Pancreas (tissue), 10 donors: ENCODE data around the gene TSPYL1. TPM values are rescaled to one million over a fixed set of nuclear protein-coding genes. Genes with fewer than 3 reads are reported as not detected.
A peak's percentile ranks its signal among the peaks of the same experiment; 100 is the strongest.

Experiments used
- ATAC-seq, 4 donors: fragments of 200-7000 bp; cut with Tn5 transposase; one replicate each; pipeline versions ENCODE4 v1.8.0 to v1.9.1; 2020; ENCODE audit warnings: mild to moderate bottlenecking in 4 of 4, moderate library complexity in 4 of 4
- DNase-seq, 6 donors: peaks; one replicate each; pipeline ENCODE4 v3.0.0-alpha.2; 2020
- FAIRE-seq: peaks from 2 replicates; lab custom pipeline; 2012; peaks lifted over from hg19 to GRCh38; lab: Jason Lieb, UNC
- H3K27ac ChIP-seq, 4 donors: fragments of 200-600 bp; sonication (generic); 1 replicate in 3 of 4; 2 replicates in 1 of 4; pipeline versions ENCODE4 v1.5.0 to v1.8.0; 2020
- H3K27me3 ChIP-seq, 4 donors: fragments of 200-600 bp; one replicate each; pipeline ENCODE4 v1.8.0; 2021
- H3K36me3 ChIP-seq, 3 donors: fragments of 200-600 bp; sonication (generic) in 1 of 3; one replicate each; pipeline versions ENCODE4 v1.5.0 to v1.8.0; 2020 to 2021
- H3K4me1 ChIP-seq, 3 donors: fragments of 200-600 bp; one replicate each; pipeline ENCODE4 v1.8.0; 2021
- H3K4me3 ChIP-seq, 4 donors: fragments of 200-600 bp; sonication (generic) in 2 of 4; one replicate each; pipeline versions ENCODE4 v1.5.0 to v1.8.0; 2020 to 2021
- H3K9me3 ChIP-seq, 4 donors: fragments of 200-600 bp; one replicate each; pipeline ENCODE4 v1.8.0; 2021
- WGBS, 2 donors: extraction: QIAGEN DNeasy Blood & Tissue Kit; methylation state at CpG; one replicate each; pipeline ENCODE4 v1.1.7; 2013; 5-methylcytosine and 5-hydroxymethylcytosine counted together
- intact Hi-C, 3 donors: fragments of 100-400 bp; cut with DNase I; formaldehyde crosslinking; loops; one replicate each; pipeline versions ENCODE4 v1.11.1 to v1.14.2; 2022
- polyA plus RNA-seq, 2 donors: library from polyadenylated mRNA; stranded (reverse); fragments of 200-250 nt; gene quantifications; one replicate each; pipeline ENCODE4 v1.2.3, GENCODE V29; 2013
- total RNA-seq, 6 donors: library from RNA; stranded (reverse); fragmentation: NEBNext Ultra II Directional in 4 of 6; extraction: Animal tissue kit (Norgen Biotek cat#: 25700) in 4 of 6; gene quantifications; one replicate each; pipeline versions ENCODE4 v1.2.1 to v1.2.4, GENCODE V29; 2021 to 2023
- TF ChIP-seq, protein P1 (sequence below), 4 donors: fragments of 200-600 bp; sonication (generic) in 3 of 4; IDR thresholded peaks; one replicate each; pipeline versions ENCODE4 v1.5.0 to v1.8.0; 2021; ENCODE audit warnings: antibody characterized with exemption in 4 of 4
- donor health status: healthy with polysubstance abuse.
- donor health status: DM: no; HTN: no; CAD: no; lungs with moderate emphysema.
- donor health status: DM: no; HTN: no; CAD: no.
- donor health status: control.
- donor health status: control.
- donor health status: Bipolar disorder and iron deficiency.
- donor health status: DM: yes; HTN: yes; CAD: no.
- donor health status: DM: no; HTN: no; CAD: no.
- donor health status: DM: no; HTN: no; CAD: no.
- donor health status: DM: yes; HTN: yes; CAD: no.

TSPYL1 gene
- total and polyA plus RNA-seq, 8 donors: 11.9 to 50.3 (median 37.2) TPM

DNA sequence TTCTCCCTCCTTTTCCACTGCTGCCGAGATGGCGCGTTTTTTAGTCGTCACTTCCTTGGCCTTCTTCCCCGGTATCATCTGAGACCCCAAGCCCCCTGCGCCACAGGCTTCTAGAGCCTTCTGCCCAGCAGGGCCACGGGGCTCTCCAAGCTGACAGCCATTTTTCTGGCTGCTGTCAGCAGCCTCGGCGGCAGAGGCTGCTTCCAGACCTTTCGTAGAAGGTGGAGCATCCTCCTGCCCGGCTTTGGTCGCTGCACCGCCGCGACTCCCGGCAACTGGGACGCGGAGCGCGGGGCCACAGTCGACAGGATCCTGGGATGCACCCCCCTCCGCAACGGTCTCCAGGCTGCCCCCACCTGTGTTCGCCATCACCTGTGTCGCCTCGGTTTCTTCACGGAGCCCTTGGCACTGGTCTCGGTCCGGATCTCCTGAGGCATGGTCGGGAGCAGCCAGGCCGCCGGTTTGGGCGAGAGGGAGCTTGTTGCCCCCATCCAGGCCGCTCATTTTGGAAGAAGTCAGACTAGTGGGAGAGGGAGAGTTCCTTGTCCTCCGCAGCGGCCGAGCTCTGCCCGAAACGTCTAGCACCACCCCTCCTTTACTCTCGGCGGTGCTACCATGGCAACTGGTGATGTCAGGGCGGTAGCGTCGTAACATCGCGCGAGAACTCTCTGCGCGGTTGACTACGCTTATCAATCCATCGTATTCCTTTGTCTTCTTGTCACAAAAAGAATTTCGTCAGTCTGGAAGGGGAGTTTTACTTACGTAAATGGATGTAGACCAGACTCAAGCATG, 26.0 kb downstream of the TSPYL1 start, which contains the start of gene TSPYL4:
Gene TSPYL4 (minus strand): TSS at position 571 of the 792 bp plus-strand sequence. CDS start 67 bp downstream, at position 504.
- DNase-seq: peak; percentile 89 to 94 (median 91)
- Histone ChIP-seq H3K4me1 (peaks cover 8 to 45% (median 29%) of the 10 kb centered on the region in 3 donors), H3K27me3 (no peaks in the 10 kb centered on the region), H3K9me3 (no peaks in the 10 kb centered on the region), H3K4me3 (peak within 1 kb of the TSS; percentile 78 to 98 (median 93)), H3K27ac (peak within 1 kb of the TSS; percentile 70 to 91 (median 78)), H3K36me3 (no peaks in the 10 kb centered on the region)
- peak; percentile 17 for FAIRE-seq
- ATAC-seq: peak; percentile 97 to 99 (median 98)
- WGBS, 2 donors: 0% methylated on average over 53 of the region's 53 CpGs
- intact Hi-C loops: no loop called here
- TF ChIP-seq, protein P1, sequence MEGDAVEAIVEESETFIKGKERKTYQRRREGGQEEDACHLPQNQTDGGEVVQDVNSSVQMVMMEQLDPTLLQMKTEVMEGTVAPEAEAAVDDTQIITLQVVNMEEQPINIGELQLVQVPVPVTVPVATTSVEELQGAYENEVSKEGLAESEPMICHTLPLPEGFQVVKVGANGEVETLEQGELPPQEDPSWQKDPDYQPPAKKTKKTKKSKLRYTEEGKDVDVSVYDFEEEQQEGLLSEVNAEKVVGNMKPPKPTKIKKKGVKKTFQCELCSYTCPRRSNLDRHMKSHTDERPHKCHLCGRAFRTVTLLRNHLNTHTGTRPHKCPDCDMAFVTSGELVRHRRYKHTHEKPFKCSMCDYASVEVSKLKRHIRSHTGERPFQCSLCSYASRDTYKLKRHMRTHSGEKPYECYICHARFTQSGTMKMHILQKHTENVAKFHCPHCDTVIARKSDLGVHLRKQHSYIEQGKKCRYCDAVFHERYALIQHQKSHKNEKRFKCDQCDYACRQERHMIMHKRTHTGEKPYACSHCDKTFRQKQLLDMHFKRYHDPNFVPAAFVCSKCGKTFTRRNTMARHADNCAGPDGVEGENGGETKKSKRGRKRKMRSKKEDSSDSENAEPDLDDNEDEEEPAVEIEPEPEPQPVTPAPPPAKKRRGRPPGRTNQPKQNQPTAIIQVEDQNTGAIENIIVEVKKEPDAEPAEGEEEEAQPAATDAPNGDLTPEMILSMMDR (IDR thresholded peaks at IDR 0.05): no peak

DNA sequence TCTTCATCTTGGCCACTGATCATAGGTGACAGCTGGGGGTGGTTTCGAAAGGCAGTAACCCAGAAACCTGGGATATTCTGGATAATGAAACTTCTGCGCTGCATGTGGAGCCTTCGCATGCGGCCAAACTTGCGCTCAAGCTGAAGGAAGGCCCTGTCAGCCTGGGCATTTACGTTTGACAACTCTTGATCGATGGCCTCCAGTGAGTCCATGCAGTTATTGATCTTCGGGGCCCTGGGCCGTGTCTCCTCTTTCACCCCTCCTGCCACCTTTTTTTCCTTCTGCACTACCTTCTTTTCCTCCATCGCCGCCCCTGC, 26.6 kb downstream of the TSPYL1 start:
- peak overlapping the region; percentile 70 to 91 (median 78) for H3K27ac ChIP-seq
- peaks cover 8 to 45% (median 29%) of the 10 kb centered on the region in 3 donors for H3K4me1 ChIP-seq
- intact Hi-C loops: no loop called here
- TF ChIP-seq, protein P1 (IDR thresholded peaks at IDR 0.05): no peak
- peak; percentile 17 to 40 (median 22) for ATAC-seq
- no peak for FAIRE-seq
- H3K27me3 ChIP-seq: no peaks in the 10 kb centered on the region
- no peak for DNase-seq
- peak overlapping the region; percentile 78 to 98 (median 93) for H3K4me3 ChIP-seq
- WGBS, 2 donors: 7% methylated on average over 11 of the region's 11 CpGs
- no peaks in the 10 kb centered on the region for H3K36me3 ChIP-seq
- no peaks in the 10 kb centered on the region for H3K9me3 ChIP-seq

DNA sequence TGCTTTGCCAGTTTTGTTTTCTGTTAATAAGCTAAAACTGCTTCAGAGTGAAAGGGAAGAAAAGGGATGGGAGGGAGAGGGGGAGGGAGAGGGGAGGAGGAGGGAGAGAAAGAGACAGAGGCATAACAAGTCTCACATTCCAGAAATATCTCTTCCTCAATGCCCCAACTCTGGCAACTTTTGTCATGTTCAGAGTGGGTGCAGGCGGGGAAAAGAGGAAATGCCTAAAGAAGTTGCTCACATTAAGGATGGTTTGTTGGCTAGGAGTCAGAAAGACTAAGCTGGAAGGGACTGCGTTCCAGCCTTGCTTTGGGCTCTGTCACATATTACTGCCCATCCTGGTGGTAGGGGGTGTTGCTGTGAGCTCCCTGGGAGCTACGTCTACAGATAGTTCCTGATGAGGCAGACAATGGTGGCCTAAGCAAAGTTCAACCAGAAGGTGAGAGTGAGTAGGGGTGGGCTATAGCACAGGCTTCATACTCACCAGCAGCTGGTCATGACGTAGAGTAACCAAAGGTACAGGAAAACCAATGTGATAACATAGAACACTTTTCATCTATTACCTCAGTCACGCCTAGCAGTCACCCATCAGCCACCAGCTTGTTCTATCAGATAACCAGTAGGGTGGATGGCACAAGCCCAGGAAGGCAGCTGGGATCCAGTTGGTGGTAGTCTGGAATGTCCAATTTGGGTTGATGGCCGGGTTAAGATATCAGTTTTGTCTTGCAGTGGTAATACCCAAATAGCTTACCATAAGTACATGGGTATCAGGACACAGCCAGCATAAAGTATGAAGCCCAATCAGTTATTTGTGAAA, 28.0 kb downstream of the TSPYL1 start:
- DNase-seq: no peak
- Histone ChIP-seq H3K4me1 (peaks cover 20 to 50% (median 37%) of the 10 kb centered on the region in 3 donors), H3K36me3 (no peaks in the 10 kb centered on the region), H3K27ac (no peak overlapping the region), H3K9me3 (no peaks in the 10 kb centered on the region), H3K4me3 (peak overlapping the region in 1 of 4 donors; percentile 98), H3K27me3 (no peaks in the 10 kb centered on the region)
- intact Hi-C loops: no loop called here
- TF ChIP-seq, protein P1 (IDR thresholded peaks at IDR 0.05): no peak
- no peak for ATAC-seq
- no peak for FAIRE-seq
- WGBS, 2 donors: 68 to 70% methylated on average over 6 of the region's 6 CpGs

DNA sequence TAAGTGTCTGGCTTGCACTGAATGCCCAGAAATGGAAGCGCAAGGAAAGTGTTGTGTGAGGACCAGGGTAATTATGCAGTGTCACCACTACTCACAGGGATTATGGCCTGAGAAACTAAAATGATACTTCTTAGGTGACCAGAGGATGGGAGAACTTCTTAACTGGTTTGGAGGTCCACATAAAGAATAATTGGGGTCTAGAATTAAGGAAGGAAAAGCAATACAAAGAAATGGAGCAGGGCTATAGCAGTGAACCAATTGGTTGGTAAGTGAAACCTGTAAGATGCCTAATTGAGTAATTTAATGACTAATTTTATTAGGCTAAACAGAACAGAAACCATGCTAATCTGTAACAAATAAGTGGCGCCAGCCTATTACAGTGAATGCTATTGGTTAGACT, 31.2 kb downstream of the TSPYL1 start:
- intact Hi-C loops: no loop called here
- no peaks in the 10 kb centered on the region for H3K36me3 ChIP-seq
- TF ChIP-seq, protein P1 (IDR thresholded peaks at IDR 0.05): no peak
- H3K4me1 ChIP-seq: peaks cover 16 to 49% (median 31%) of the 10 kb centered on the region in 3 donors
- DNase-seq (no peak), FAIRE-seq (no peak), ATAC-seq (no peak)
- H3K9me3 ChIP-seq: no peaks in the 10 kb centered on the region
- 96 to 99% methylated on average over 2 of the region's 2 CpGs for WGBS, 2 donors
- H3K4me3 ChIP-seq: no peak overlapping the region
- no peaks in the 10 kb centered on the region for H3K27me3 ChIP-seq
- no peak overlapping the region for H3K27ac ChIP-seq
